Stimulated activated CD8-positive, alpha-beta memory T cell treated with anti-CD3 and anti-CD28 coated beads, Interleukin-12 subunit alpha, Interleukin-12 subunit beta, amount 100 ng/mL, for 1 hour (primary cell): Measurements from ENCODE around the gene REPS2.
A peak's percentile ranks its signal among the peaks of the same experiment; 100 is the strongest.
"Not testable (repeated sequence)": the region's sequence is repeated elsewhere in the genome, so short reads cannot be mapped to it uniquely, and the experiment has no call there.

Source experiments
- DNase-seq: peaks from one replicate; pipeline ENCODE4 v3.0.0-alpha.2; 2020; ENCODE audit warnings: low read depth

Gene REPS2

GRCh38 chrX:16946361-16946964 lies at the start of gene REPS2:
Gene REPS2 (plus strand): TSS chrX:16946658. CDS start chrX:16946862, 204 bp downstream.
- DNase-seq = peak; percentile 55

GRCh38 chrX:16897445-16897844 lies 49.0 kb upstream of the REPS2 start:
- no peak for DNase-seq

GRCh38 chrX:16903274-16904022 lies 43.0 kb upstream of the REPS2 start:
- no peak for DNase-seq

- DNase-seq = no peak
Observed at GRCh38 chrX:16910376-16910775, 36.1 kb upstream of the REPS2 start.

- no peak for DNase-seq
Observed at GRCh38 chrX:16914058-16914457, 32.4 kb upstream of the REPS2 start.

GRCh38 chrX:16916561-16916960 lies 29.9 kb upstream of the REPS2 start:
- no peak for DNase-seq

- DNase-seq = no peak
Observed at GRCh38 chrX:16917120-16917519, 29.3 kb upstream of the REPS2 start.

- no peak for DNase-seq
Observed at GRCh38 chrX:16918979-16919378, 27.5 kb upstream of the REPS2 start.

- DNase-seq = no peak
Observed at GRCh38 chrX:16920075-16920474, 26.4 kb upstream of the REPS2 start.

GRCh38 chrX:16923157-16923556 lies 23.3 kb upstream of the REPS2 start:
- DNase-seq = no peak

- no peak for DNase-seq
Observed at GRCh38 chrX:16924631-16925480, 21.6 kb upstream of the REPS2 start.

GRCh38 chrX:16930392-16930791 lies 16.1 kb upstream of the REPS2 start:
- DNase-seq = no peak

GRCh38 chrX:16931371-16931770 lies 15.1 kb upstream of the REPS2 start:
- no peak for DNase-seq

- DNase-seq = no peak
Observed at GRCh38 chrX:16931855-16932575, 14.4 kb upstream of the REPS2 start.

GRCh38 chrX:16934185-16934584 lies 12.3 kb upstream of the REPS2 start:
- DNase-seq = no peak

- DNase-seq = no peak
Observed at GRCh38 chrX:16946971-16947562, 609 bp downstream of the REPS2 start.

GRCh38 chrX:16950423-16950822 lies 4.0 kb downstream of the REPS2 start:
- DNase-seq = no peak

GRCh38 chrX:16953606-16954211 lies 7.3 kb downstream of the REPS2 start:
- no peak for DNase-seq

GRCh38 chrX:16957751-16958150 lies 11.3 kb downstream of the REPS2 start:
- DNase-seq = no peak

GRCh38 chrX:16958356-16958755 lies 11.9 kb downstream of the REPS2 start:
- DNase-seq = no peak

- not testable (repeated sequence) for DNase-seq
Observed at GRCh38 chrX:16962661-16963060, 16.2 kb downstream of the REPS2 start.
